Hematopoietic multipotent progenitor cell treated with erythropoietin and hydrocortisone succinate and interleukin-3 and kit ligand, for 8 days (in vitro differentiated cells): ENCODE results near the gene ZBTB12.

ENCODE experiments used
- DNase-seq: peaks from one replicate; pipeline ENCODE4 v3.0.0-alpha.2; 2015

ZBTB12 gene

DNA sequence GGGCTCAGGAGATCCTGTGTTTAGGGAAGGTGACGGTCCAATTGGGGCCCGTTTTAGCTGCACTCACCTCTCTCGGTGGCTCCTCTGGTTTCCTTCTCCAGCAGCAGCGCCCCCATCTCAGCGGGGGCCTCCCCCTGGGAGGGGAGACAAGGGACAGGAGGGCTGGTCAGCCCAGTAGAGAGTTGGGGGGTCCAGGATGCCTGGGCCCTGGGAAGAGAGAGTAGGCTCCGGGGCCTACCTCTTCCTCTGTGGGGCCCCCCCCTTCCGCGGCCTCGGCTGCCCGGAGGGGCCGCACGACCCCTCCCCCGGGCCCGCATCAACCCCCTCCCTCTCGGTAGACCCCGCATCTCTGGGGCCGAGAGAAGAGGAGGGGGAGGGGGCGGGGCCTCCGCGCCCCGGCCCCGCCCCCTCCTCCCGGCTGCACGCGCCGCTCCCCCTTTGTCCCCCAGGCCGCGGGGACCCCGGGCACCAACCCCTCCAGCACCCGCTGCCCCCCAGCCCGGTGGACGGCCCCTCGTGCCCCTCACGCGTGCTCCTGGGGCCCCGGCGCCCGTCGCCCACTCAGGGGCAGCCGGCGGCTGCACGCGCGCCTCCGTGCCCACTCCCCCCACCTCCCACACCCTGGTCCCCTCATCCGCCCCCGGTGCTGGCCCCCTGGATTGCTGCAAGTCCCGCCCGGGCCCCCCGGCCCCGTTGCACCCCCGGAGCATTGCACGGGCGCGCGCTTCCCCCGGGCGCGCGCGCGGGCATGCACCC lies 4.9 kb downstream of the ZBTB12 start:
- DNase-seq = no peak

- DNase-seq = no peak
These were observed 5.4 kb downstream of the ZBTB12 start for GRCh38 chr6:31896493-31896855.

DNA sequence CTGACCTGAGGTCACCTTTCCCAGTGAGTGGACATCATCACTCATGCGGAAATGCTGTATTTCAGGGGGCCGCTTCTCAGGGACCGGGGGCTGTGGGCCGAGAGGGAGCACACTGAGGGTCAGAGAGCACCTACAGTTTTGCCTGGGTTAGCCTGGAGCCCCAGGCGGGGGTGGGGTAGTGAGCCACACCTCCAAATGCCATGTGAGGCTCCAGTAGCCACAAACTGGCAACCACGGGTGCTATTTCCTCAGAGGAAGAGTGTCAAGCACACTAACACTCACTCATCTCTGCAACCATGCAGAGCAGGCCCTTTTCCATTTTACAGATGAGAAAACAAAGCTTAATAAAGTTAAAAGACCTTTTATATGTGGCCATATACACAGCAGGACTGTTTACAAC lies 9.1 kb downstream of the ZBTB12 start:
- DNase-seq = no peak

- DNase-seq = no peak
These were observed 12.4 kb downstream of the ZBTB12 start for GRCh38 chr6:31889331-31889972.

DNA sequence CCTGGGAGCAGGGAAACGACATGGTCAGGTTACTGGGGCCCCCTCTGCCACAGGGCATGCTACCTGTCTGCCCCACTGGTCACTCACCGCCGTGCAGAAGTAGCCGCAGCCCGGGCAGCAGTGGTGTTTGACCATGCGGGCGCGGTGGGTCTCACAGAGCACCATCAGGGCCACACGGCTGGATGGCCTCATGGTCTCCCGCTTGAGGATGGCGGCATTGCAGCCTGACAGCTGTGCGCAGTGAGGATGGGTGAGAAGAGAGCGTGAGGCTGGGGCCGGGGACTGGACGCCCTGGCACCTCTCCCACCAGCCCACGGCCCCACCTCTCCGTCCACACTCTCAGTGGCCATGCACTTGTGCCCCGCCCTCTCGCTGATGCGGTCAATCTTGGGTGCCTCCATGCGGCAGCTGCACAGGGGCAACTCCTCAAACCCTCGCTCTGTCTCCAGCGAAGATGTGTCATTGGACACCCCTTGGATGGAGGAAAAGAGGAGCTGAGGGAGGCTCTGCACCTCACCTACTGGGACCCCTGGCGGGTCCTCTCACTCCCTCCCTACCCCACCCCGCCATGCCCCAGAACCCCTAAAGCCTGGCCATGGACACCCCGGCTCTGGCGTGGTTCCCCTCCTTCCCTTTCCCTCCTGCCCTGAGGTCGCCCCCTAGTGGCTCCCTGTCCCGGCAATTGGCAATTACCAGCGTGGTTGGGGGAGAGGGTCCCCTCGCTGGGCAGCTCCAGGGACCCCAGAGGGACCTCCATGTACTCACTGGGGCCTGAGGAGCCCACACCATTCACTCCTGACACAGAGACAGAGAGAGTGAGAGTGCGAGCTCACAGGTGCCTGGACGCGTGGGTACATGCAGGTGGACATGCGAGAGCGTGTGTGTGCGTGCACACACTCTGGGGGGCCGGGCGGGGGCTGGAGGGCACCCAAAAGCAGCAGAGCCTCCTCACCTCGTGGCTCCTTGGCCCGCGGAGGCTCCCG lies 13.3 kb downstream of the ZBTB12 start:
- DNase-seq = peak; percentile 43

- DNase-seq = no peak
These were observed 14.5 kb downstream of the ZBTB12 start for GRCh38 chr6:31887173-31888007.

GRCh38 chr6:31886541-31886991 lies 15.3 kb downstream of the ZBTB12 start:
- DNase-seq = no peak

- no peak for DNase-seq
These were observed 17.3 kb downstream of the ZBTB12 start for GRCh38 chr6:31884528-31885035.

DNA sequence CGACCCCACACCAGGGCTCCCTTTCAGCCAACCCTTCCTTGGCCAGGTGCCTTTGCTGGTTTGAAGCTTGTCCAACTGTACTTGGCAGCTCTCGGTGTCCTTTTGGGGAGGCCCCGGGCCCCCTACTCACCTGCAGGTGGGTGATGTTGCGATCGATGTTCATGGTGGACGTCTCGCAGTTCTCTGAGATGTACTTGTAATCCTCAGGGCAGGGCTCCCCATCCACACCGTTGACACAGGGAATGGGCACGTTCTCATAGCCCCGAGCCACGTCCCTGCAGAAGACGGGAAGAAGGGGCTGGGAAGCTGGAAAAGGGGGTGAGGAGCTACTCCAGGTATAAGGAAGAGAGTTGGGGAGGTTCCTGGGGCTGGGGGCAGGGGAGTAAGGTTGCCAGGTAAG lies 18.2 kb downstream of the ZBTB12 start:
- no peak for DNase-seq

GRCh38 chr6:31882344-31882743 lies 19.5 kb downstream of the ZBTB12 start:
- no peak for DNase-seq

DNA sequence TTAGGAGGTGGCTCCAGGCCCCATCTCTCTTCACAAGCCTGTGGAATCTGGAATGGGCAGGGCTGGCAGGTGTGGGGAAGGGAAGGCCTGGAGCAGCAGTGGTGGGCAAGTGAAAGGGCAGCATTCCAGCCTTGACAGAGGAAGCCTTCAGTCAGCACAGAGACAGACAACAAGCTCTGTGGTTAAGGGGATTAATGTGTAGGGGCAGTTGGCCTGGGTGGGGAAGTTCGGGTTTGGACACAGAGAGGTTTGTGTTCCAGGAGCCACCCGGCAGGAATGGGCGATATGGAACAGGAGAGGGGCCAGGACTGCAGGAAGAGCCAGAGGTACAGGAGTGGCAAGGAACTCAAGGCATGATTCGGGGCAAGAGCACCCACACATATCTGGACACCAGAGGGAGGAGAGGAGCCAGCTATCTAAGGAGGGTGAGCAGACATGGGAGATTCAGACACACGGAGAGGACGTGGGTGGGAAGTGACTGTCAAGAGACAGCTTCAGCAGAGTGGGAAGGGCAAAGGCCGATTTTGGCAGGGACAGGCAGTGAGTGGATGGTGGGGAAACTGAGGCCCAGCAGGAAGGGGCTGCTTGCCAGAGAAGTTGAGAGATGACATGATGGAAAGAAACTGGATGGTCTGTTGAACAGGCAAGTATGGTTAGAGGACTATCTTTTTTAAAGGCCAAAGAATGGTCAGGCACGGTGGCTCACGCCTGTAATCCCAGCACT lies 20.6 kb downstream of the ZBTB12 start:
- DNase-seq = no peak

DNA sequence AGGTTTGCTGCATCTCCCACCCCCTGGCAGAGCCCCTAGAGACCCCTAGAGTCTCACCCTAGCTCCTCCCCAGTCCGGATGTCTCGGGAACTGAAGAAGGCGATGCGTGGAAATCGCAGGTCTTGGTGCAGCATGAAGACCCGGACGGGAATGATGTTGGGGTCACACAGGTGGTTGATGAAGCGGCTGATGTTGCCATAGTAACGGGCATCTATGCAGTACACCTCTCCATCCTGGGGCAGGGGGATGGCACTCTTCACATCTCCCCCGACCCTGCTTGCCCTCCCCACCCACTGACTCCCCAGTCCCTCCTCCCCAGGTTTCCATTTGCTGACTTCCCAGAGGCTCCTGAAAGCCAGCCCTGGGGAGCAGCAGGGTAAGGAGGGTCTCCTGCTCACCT lies 21.3 kb downstream of the ZBTB12 start:
- DNase-seq = no peak

- no peak for DNase-seq
These were observed 22.0 kb downstream of the ZBTB12 start for GRCh38 chr6:31879901-31880300.

GRCh38 chr6:31879143-31879542 lies 22.7 kb downstream of the ZBTB12 start:
- peak; percentile 41 for DNase-seq

GRCh38 chr6:31878726-31879125 lies 23.2 kb downstream of the ZBTB12 start, which contains the start of gene SLC44A4:
SLC44A4 (minus strand) TSS chr6:31878997; CDS start chr6:31878980, 17 bp downstream.
- no peak for DNase-seq

DNA sequence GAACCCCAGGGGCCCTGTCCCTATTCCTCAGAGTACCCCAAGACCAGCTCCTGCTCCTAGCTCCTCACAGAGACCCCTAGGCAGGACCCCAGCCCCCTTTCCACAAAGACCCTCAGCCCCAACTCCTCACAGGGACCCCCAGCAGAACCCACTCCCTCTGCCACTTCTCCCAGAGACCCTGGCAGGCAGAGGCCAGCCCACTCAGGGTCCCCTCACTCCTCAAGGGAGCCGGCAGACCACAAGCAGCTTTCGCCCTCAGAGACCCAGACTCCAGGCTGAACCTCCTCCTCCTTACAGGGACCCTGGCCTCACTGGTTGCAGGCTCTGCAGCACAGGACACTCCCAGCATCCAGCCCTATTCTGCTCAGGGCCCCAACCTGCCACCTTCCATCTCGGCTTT lies 23.7 kb downstream of the ZBTB12 start:
- no peak for DNase-seq

GRCh38 chr6:31877651-31878161 lies 24.2 kb downstream of the ZBTB12 start:
- DNase-seq = no peak

- DNase-seq = no peak
These were observed 24.7 kb downstream of the ZBTB12 start for GRCh38 chr6:31877125-31877650.

- DNase-seq = no peak
These were observed 25.5 kb downstream of the ZBTB12 start for GRCh38 chr6:31876357-31876756.

DNA sequence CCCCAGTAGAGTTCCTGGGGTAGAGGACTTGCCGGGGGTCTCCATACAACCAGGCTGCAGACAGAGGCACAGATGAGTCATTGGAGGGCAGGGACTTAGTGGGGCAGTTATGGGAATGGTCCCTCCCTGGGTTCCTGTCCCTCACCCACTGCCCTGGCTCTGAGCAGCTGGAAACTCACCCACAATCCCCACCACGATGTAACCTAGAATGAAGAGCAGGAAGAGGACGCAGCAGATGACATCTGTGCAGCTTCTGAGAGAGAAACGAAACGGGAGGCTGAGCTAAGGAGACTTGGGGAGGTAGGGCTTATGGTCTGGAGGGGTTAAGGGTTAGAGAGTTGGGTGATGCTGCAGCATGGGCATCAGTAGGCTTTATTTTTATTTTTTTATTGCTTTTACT lies 26.0 kb downstream of the ZBTB12 start:
- no peak for DNase-seq
